Calu3 (cell line): ENCODE data around the gene GPX5. TPM values are rescaled to one million over a fixed set of nuclear protein-coding genes. Genes with fewer than 3 reads are reported as not detected.

Experiments
- BruUV-seq: library from RNA; stranded (reverse); fragments of 400-500 nt; replicated peaks from 2 replicates; lab custom pipeline; 2021; lab: Mats Ljungman, UMichigan
- CTCF ChIA-PET: fragments of 300-600 bp; sonication (Branson Sonifier 250); formaldehyde crosslinking; loops from one replicate; lab custom pipeline; 2022; ENCODE audit warnings: antibody characterized with exemption; lab: Charles Lee
- DNase-seq: peaks from one replicate; pipeline ENCODE4 v3.0.0; 2022
- H3K27ac Mint-ChIP-seq: one replicate; pipeline ENCODE4 v1.8.0; 2022; ENCODE audit warnings: mixed read lengths; ENCODE audit not compliant: unreplicated experiment
- H3K27me3 Mint-ChIP-seq: one replicate; pipeline ENCODE4 v1.8.0; 2022; ENCODE audit warnings: mixed read lengths; ENCODE audit not compliant: unreplicated experiment
- H3K36me3 Mint-ChIP-seq: one replicate; pipeline ENCODE4 v1.8.0; 2022; ENCODE audit warnings: mild to moderate bottlenecking, moderate library complexity, mixed read lengths; ENCODE audit not compliant: insufficient read depth, unreplicated experiment
- H3K4me1 Mint-ChIP-seq: one replicate; pipeline ENCODE4 v1.8.0; 2022; ENCODE audit warnings: mild to moderate bottlenecking, low read depth, mixed read lengths; ENCODE audit not compliant: unreplicated experiment
- H3K4me3 Mint-ChIP-seq: one replicate; pipeline ENCODE4 v1.8.0; 2022; ENCODE audit warnings: mild to moderate bottlenecking, low read depth, moderate library complexity, mixed read lengths; ENCODE audit not compliant: unreplicated experiment
- H3K9me3 Mint-ChIP-seq: one replicate; pipeline ENCODE4 v1.8.0; 2022; ENCODE audit warnings: low read depth, mixed read lengths; ENCODE audit not compliant: unreplicated experiment
- intact Hi-C: fragments of 100-400 bp; cut with micrococcal nuclease; formaldehyde crosslinking; loops from one replicate; pipeline ENCODE4 v1.10.0; 2022; ENCODE audit not compliant: unreplicated experiment
- total RNA-seq: library from RNA; stranded (reverse); gene quantifications from 2 replicates; pipeline ENCODE4 v1.2.3, GENCODE V29; 2022
- TF ChIP-seq, protein P1 (sequence below): fragments of 200-600 bp; IDR thresholded peaks from one replicate; pipeline ENCODE4 v1.8.0; 2022; ENCODE audit warnings: antibody characterized with exemption; ENCODE audit not compliant: unreplicated experiment

Gene GPX5
- total RNA-seq, 1 experiment from 2014 or later, result not detected

DNA sequence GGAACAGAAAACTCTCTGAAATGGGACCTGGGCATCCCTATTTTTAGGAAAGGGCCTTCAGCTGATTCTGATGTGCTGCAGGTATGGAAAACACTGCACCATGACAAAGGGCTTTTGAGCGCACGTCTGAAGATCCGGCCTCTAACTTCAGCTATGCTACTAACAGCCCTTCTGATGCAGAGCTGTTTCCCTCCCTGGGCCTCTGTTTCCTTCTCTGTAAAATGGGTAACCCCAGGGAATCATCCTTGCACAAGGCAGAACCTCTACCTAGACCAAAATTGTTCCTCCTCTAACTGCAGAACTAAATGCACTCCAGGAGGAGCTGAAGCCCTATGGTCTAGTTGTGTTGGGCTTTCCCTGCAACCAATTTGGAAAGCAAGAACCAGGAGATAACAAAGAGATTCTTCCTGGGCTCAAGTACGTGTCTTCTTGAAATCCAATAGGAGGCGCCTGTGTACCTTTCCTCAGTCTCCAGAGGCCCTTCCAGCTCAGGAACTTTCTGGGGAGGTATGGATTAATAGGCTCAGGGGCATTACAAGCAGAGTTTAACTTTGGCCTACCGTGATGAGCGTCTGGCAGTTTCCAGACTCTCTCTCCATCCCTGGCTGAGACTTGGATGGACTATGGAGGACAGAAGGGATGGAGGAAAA, 5.9 kb downstream of the GPX5 start:
- TF ChIP-seq, protein P1, sequence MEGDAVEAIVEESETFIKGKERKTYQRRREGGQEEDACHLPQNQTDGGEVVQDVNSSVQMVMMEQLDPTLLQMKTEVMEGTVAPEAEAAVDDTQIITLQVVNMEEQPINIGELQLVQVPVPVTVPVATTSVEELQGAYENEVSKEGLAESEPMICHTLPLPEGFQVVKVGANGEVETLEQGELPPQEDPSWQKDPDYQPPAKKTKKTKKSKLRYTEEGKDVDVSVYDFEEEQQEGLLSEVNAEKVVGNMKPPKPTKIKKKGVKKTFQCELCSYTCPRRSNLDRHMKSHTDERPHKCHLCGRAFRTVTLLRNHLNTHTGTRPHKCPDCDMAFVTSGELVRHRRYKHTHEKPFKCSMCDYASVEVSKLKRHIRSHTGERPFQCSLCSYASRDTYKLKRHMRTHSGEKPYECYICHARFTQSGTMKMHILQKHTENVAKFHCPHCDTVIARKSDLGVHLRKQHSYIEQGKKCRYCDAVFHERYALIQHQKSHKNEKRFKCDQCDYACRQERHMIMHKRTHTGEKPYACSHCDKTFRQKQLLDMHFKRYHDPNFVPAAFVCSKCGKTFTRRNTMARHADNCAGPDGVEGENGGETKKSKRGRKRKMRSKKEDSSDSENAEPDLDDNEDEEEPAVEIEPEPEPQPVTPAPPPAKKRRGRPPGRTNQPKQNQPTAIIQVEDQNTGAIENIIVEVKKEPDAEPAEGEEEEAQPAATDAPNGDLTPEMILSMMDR, result no peak
- no peak for DNase-seq
- intact Hi-C loops, result no loop called here
- CTCF ChIA-PET, result interaction anchor here (0.7 kb wide), 3 partner anchors 212 to 1235 kb away, joined by 3 to 7 read pairs (median 4); no protein-coding TSS in a partner anchor
- H3K27me3 Mint-ChIP-seq, result peaks cover 39% of the 10 kb centered on the region
- no peaks in the 10 kb centered on the region for H3K4me1 Mint-ChIP-seq
- no peak overlapping the region for H3K27ac Mint-ChIP-seq
- H3K36me3 Mint-ChIP-seq, result no peaks in the 10 kb centered on the region
- no peak overlapping the region for H3K4me3 Mint-ChIP-seq
- H3K9me3 Mint-ChIP-seq, result no peaks in the 10 kb centered on the region
- no TSS peak for BruUV-seq

DNA sequence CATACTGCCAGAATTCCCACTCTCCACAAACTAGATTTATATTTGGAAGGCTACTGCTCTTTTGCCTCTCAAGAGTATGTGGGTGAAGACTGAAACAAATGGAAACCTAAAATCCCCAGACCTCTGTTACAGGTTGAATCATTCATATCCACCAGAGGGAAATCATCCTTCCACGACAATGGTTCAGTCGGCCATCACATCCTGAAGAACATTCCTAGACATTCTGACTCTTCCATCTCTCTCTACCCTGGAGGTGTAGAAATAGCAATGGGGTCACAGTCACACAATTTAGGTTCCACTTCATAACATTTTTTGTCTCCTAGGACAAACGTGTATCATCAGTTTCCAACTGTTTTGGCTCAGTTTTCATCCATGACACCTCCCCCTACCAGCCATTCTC, 8.6 kb downstream of the GPX5 start:
- Mint-ChIP-seq H3K36me3 (no peaks in the 10 kb centered on the region), H3K27me3 (peaks cover 18% of the 10 kb centered on the region), H3K4me3 (no peak overlapping the region), H3K27ac (no peak overlapping the region), H3K4me1 (no peaks in the 10 kb centered on the region), H3K9me3 (no peaks in the 10 kb centered on the region)
- CTCF ChIA-PET, result no interaction called here
- DNase-seq, result no peak
- BruUV-seq, result no TSS peak
- intact Hi-C loops, result no loop called here
- TF ChIP-seq, protein P1, result no peak

DNA sequence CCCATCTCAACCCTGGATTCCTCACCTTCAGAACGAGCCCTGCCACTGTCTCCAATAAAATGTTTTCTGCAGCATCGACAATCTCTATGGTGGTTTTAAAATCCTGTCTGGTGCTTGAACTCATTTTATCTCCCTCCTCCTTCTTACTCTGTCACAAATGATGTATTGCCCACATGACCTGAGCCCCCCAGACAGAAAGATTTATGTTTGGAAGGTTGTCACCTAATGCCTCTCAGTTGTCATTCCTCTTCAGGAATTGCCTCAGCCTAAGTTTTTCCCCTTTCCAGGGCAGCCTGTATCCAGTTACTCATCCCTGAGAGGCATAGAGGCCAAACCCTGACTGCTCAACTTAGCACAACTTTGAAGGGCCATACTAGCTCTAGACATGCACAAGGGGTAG, 9.2 kb downstream of the GPX5 start:
- no peak for DNase-seq
- H3K27ac Mint-ChIP-seq, result no peak overlapping the region
- no peak overlapping the region for H3K4me3 Mint-ChIP-seq
- BruUV-seq, result no TSS peak
- CTCF ChIA-PET, result no interaction called here
- intact Hi-C loops, result no loop called here
- H3K36me3 Mint-ChIP-seq, result no peaks in the 10 kb centered on the region
- H3K27me3 Mint-ChIP-seq, result peaks cover 18% of the 10 kb centered on the region
- H3K9me3 Mint-ChIP-seq, result no peaks in the 10 kb centered on the region
- no peaks in the 10 kb centered on the region for H3K4me1 Mint-ChIP-seq
- TF ChIP-seq, protein P1, result no peak

- Mint-ChIP-seq H3K4me3 (no peak overlapping the region), H3K36me3 (no peaks in the 10 kb centered on the region), H3K9me3 (no peaks in the 10 kb centered on the region), H3K27ac (no peak overlapping the region), H3K27me3 (peaks cover 18% of the 10 kb centered on the region), H3K4me1 (peaks cover 2% of the 10 kb centered on the region)
- CTCF ChIA-PET, result no interaction called here
- intact Hi-C loops, result no loop called here
- no peak for DNase-seq
- no TSS peak for BruUV-seq
- TF ChIP-seq, protein P1, result no peak
Measured at GRCh38 chr6:28537065-28537464, 11.4 kb downstream of the GPX5 start.
